CD4-positive, alpha-beta T cell (primary cell): ENCODE data around the gene KRTAP10-5. TPM values are rescaled to one million over a fixed set of nuclear protein-coding genes. Genes with fewer than 3 reads are reported as not detected.

Source experiments
- ATAC-seq: fragments of 200-7000 bp; cut with Tn5 transposase; one replicate; pipeline ENCODE4 v1.10.0; 2022; ENCODE audit warnings: mild to moderate bottlenecking; ENCODE audit not compliant: poor library complexity
- CTCF ChIA-PET: fragments of 350-600 bp; sonication (Branson Sonifier 250); formaldehyde crosslinking; loops from one replicate; lab custom pipeline; 2021; ENCODE audit warnings: antibody characterized with exemption, inconsistent platforms; lab: Charles Lee
- POLR2A ChIA-PET: fragments of 350-600 bp; sonication (Branson Sonifier 250); formaldehyde crosslinking; loops from one replicate; lab custom pipeline; 2021; ENCODE audit warnings: antibody characterized with exemption, inconsistent platforms; lab: Charles Lee
- DNase-seq, 14 experiments: peaks; one replicate each; pipeline ENCODE4 v3.0.0-alpha.2; 2013 to 2020; ENCODE audit warnings: mixed read lengths in 2 of 14
- H3K27ac ChIP-seq, 2 donors: one replicate each; pipeline versions ENCODE4 v1.5.1 to v1.7.0; 2013; ENCODE audit warnings: low read length in 2 of 2, low read depth in 1 of 2, mild to moderate bottlenecking in 1 of 2
- H3K27me3 ChIP-seq, 2 experiments: 1 replicate in 1 of 2; 2 replicates in 1 of 2; pipeline versions ENCODE4 v1.6.1 to v1.7.0; 2013; ENCODE audit warnings: low read length in 2 of 2, control low read depth in 1 of 2, mild to moderate bottlenecking in 1 of 2, moderate library complexity in 1 of 2; ENCODE audit not compliant: insufficient read depth in 2 of 2, control insufficient read depth in 1 of 2
- H3K36me3 ChIP-seq: one replicate; pipeline ENCODE4 v1.6.1; 2013; ENCODE audit warnings: low read length, control low read depth; ENCODE audit not compliant: insufficient read depth
- H3K4me1 ChIP-seq: one replicate; pipeline ENCODE4 v1.6.1; 2013; ENCODE audit warnings: low read length, control low read depth; ENCODE audit not compliant: insufficient read depth
- H3K4me3 ChIP-seq: one replicate; pipeline ENCODE4 v1.5.1; 2013; ENCODE audit warnings: mild to moderate bottlenecking, low read length, moderate library complexity
- H3K9me3 ChIP-seq, 2 experiments: 1 replicate in 1 of 2; 2 replicates in 1 of 2; pipeline versions ENCODE4 v1.6.1 to v1.7.0; 2013; ENCODE audit warnings: low read length in 2 of 2, mild to moderate bottlenecking in 2 of 2, control low read depth in 1 of 2, moderate library complexity in 1 of 2; ENCODE audit not compliant: control insufficient read depth in 1 of 2, insufficient read depth in 1 of 2
- H3K27ac Mint-ChIP-seq: one replicate; pipeline ENCODE4 v1.8.0; 2020; ENCODE audit warnings: mixed read lengths
- H3K27me3 Mint-ChIP-seq: one replicate; pipeline ENCODE4 v1.8.0; 2021; ENCODE audit warnings: mixed read lengths
- H3K36me3 Mint-ChIP-seq: one replicate; pipeline ENCODE4 v1.8.0; 2021; ENCODE audit warnings: low read depth, mixed read lengths
- H3K4me1 Mint-ChIP-seq: one replicate; pipeline ENCODE4 v1.8.0; 2021; ENCODE audit warnings: low read depth, mixed read lengths
- H3K4me3 Mint-ChIP-seq: one replicate; pipeline ENCODE4 v1.8.0; 2020; ENCODE audit warnings: mild to moderate bottlenecking, mixed read lengths
- H3K9me3 Mint-ChIP-seq: one replicate; pipeline ENCODE4 v1.8.0; 2020; ENCODE audit warnings: mixed read lengths
- intact Hi-C, 2 experiments: fragments of 100-400 bp; cut with DNase I in 1 of 2; cut with micrococcal nuclease in 1 of 2; formaldehyde crosslinking; loops; one replicate each; pipeline versions ENCODE4 v1.15.1 to v1.9.0; 2023 to 2025; cut with DNase I, micrococcal nuclease
- total RNA-seq, 174 experiments: library from RNA in 2 of 174; stranded (reverse) in 2 of 174; gene quantifications; one replicate each; pipeline ENCODE4 v1.2.3 and lab custom pipeline; 2021 to 2026
- TF ChIP-seq, protein P1 (sequence below): fragments of 200-600 bp; IDR thresholded peaks from one replicate; pipeline ENCODE4 v1.8.0; 2022; ENCODE audit warnings: antibody characterized with exemption, mild to moderate bottlenecking

The KRTAP10-5 gene
- total RNA-seq, 2 experiments from 2014 or later: not detected

DNA sequence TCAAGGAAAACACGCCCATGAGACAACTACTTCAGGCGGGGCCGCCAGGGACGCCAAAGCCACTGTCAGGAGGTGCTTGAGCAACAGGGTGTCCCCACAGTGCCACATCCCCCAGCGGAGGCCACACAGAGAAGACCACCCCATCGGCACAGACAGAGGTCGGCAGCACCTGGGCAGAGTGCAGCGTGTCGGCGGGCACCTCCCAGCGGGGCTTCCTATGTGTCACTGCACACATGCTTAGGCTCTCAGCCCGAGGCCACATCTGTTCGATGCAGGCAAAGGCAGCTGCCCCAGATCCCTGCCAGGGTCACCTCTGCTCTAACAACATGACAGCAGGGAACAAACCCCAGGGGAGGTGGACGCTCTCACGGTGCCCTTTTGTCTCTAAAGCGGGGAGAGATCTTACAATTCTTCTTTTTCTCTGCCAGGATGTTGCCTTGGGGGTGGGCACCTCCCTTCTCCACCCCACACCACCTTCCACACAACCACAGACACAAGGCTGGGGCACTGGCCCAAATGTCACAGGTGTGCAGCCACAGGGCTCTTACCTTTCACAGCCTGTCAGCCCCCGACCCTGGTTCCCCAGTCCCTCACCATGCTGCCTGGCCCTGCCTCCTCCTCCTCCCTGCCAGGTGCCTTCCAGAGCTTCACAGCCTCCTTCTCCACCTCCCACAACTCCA is 35.6 kb upstream of the KRTAP10-5 start:
- intact Hi-C loops: loop anchor here (5.0 to 10.0 kb wide), 3 partner anchors 36 to 106 kb away; partner anchors contain the start of genes KRTAP10-1 (in 1 of the 2) and KRTAP12-4 (in 1 of the 2)

DNA sequence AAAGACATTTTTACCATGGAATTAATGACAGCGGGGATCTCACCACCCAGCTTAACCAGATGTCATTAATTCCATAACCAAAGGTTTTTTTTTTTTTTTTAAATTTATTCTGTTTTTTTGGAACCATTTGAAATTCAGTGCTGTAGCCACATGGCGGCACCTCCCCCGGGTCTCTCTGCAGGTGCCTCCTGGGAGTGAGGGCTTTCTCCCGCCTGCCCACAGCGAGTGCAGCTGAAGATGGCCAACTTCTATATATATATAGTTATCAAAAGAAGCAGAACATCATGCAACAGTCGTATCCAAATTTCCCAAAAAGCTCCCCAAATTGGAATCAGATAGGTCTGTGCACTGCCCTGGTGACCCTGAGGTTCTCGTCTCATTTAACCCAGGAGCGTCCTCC is 35.1 kb upstream of the KRTAP10-5 start:
- DNase-seq (no peak), ATAC-seq (no peak)
- peaks cover 48% of the 10 kb centered on the region for H3K4me1 Mint-ChIP-seq
- H3K36me3 Mint-ChIP-seq: peaks cover 19% of the 10 kb centered on the region
- ChIA-PET POLR2A (no interaction called here), CTCF (no interaction called here)
- H3K27me3 Mint-ChIP-seq: no peaks in the 10 kb centered on the region
- no peaks in the 10 kb centered on the region for H3K36me3 ChIP-seq
- H3K4me3 Mint-ChIP-seq: no peak overlapping the region
- intact Hi-C loops: loop anchor here (5.0 to 10.0 kb wide), 3 partner anchors 37 to 107 kb away; partner anchors contain the start of genes KRTAP10-1 (in 1 of the 2) and KRTAP12-4 (in 1 of the 2)
- TF ChIP-seq, protein P1, sequence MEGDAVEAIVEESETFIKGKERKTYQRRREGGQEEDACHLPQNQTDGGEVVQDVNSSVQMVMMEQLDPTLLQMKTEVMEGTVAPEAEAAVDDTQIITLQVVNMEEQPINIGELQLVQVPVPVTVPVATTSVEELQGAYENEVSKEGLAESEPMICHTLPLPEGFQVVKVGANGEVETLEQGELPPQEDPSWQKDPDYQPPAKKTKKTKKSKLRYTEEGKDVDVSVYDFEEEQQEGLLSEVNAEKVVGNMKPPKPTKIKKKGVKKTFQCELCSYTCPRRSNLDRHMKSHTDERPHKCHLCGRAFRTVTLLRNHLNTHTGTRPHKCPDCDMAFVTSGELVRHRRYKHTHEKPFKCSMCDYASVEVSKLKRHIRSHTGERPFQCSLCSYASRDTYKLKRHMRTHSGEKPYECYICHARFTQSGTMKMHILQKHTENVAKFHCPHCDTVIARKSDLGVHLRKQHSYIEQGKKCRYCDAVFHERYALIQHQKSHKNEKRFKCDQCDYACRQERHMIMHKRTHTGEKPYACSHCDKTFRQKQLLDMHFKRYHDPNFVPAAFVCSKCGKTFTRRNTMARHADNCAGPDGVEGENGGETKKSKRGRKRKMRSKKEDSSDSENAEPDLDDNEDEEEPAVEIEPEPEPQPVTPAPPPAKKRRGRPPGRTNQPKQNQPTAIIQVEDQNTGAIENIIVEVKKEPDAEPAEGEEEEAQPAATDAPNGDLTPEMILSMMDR: no peak
- peaks cover 42% of the 10 kb centered on the region for H3K4me1 ChIP-seq
- H3K9me3 Mint-ChIP-seq: peaks cover 12% of the 10 kb centered on the region
- H3K4me3 ChIP-seq: no peak overlapping the region
- no peak overlapping the region for H3K27ac ChIP-seq
- H3K27ac Mint-ChIP-seq: no peak overlapping the region
- peaks cover 20 to 21% of the 10 kb centered on the region in 2 experiments for H3K9me3 ChIP-seq
- H3K27me3 ChIP-seq: no peaks in the 10 kb centered on the region

More for the DNA sequence above, 35.6 kb upstream of the KRTAP10-5 start:
- no peaks in the 10 kb centered on the region for H3K27me3 Mint-ChIP-seq
- Histone ChIP-seq H3K9me3 (peaks cover 15 to 17% of the 10 kb centered on the region in 2 experiments), H3K27me3 (no peaks in the 10 kb centered on the region), H3K27ac (no peak overlapping the region), H3K36me3 (no peaks in the 10 kb centered on the region), H3K4me3 (no peak overlapping the region), H3K4me1 (peaks cover 42% of the 10 kb centered on the region)
- ChIA-PET CTCF (no interaction called here), POLR2A (interaction anchor here (1.4 kb wide), 1 partner anchor 42 kb away, joined by 3 read pairs; the partner anchor contains the start of gene KRTAP12-3)
- peaks cover 24% of the 10 kb centered on the region for H3K36me3 Mint-ChIP-seq
- H3K4me1 Mint-ChIP-seq: peaks cover 52% of the 10 kb centered on the region
- no peak for ATAC-seq
- H3K4me3 Mint-ChIP-seq: peak overlapping the region; percentile 25
- no peak for DNase-seq
- peak overlapping the region; percentile 14 for H3K27ac Mint-ChIP-seq
- TF ChIP-seq, protein P1: no peak
- H3K9me3 Mint-ChIP-seq: peaks cover 16% of the 10 kb centered on the region

DNA sequence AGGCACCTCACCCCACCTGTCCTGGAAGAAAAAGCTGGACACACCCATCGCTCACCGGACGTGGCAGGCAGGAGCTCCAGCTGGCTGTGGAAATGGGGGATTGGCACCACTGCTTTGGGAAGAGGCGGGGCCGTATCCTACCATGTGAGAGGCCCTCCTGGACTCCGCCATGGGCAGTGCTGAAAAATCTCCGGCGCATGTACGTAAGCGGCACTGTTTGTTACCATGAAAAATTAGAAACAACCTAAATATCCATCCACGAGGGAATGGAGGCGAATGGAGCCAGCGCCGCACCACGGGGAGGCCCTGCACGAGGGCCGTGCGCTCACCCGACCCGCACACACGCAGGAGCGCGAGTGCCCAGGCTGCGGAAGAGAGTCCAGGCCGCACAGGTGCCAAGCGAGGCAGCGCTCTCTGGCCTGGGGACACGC is 34.6 kb upstream of the KRTAP10-5 start:
- Mint-ChIP-seq H3K27me3 (no peaks in the 10 kb centered on the region), H3K4me3 (no peak overlapping the region), H3K9me3 (peaks cover 10% of the 10 kb centered on the region), H3K4me1 (peaks cover 44% of the 10 kb centered on the region), H3K36me3 (peaks cover 15% of the 10 kb centered on the region), H3K27ac (peak overlapping the region; percentile 38)
- ATAC-seq (no peak), DNase-seq (no peak)
- peaks cover 42% of the 10 kb centered on the region for H3K4me1 ChIP-seq
- no peaks in the 10 kb centered on the region for H3K27me3 ChIP-seq
- CTCF ChIA-PET: no interaction called here
- no peak overlapping the region for H3K4me3 ChIP-seq
- peaks cover 22 to 25% of the 10 kb centered on the region in 2 experiments for H3K9me3 ChIP-seq
- no peak overlapping the region for H3K27ac ChIP-seq
- POLR2A ChIA-PET: no interaction called here
- no peaks in the 10 kb centered on the region for H3K36me3 ChIP-seq
- intact Hi-C loops: loop anchor here (5.0 to 10.0 kb wide), 3 partner anchors 37 to 107 kb away; partner anchors contain the start of genes KRTAP10-1 (in 1 of the 2) and KRTAP12-4 (in 1 of the 2)
- TF ChIP-seq, protein P1: no peak
